Mesenchymal stem cell (in vitro differentiated cells and primary cell): ENCODE results near the gene SRRM2.

ENCODE experiments used
- DNase-seq: peaks from one replicate; pipeline ENCODE4 v3.0.0-alpha.2; 2013
- H2AFZ ChIP-seq: one replicate; pipeline ENCODE4 v1.6.1; 2013; ENCODE audit warnings: low read depth, mild to moderate bottlenecking, control low read depth, inconsistent platforms, low read length, moderate library complexity
- H2AK5ac ChIP-seq: 2 replicates; pipeline ENCODE4 v1.6.1; 2013; ENCODE audit warnings: low read length, moderate library complexity, mild to moderate bottlenecking, inconsistent platforms; ENCODE audit not compliant: severe bottlenecking
- H2BK120ac ChIP-seq: one replicate; pipeline ENCODE4 v1.6.1; 2013; ENCODE audit warnings: low read depth, mild to moderate bottlenecking, inconsistent platforms, low read length, moderate library complexity
- H2BK12ac ChIP-seq, 2 experiments: one replicate each; pipeline ENCODE4 v1.6.1; 2013; ENCODE audit warnings: inconsistent platforms in 2 of 2, low read length in 2 of 2, mild to moderate bottlenecking in 2 of 2, moderate library complexity in 2 of 2, control low read depth in 1 of 2
- H2BK15ac ChIP-seq: one replicate; pipeline ENCODE4 v1.6.1; 2013; ENCODE audit warnings: mild to moderate bottlenecking, low read depth, inconsistent platforms; ENCODE audit not compliant: poor library complexity, severe bottlenecking
- H2BK5ac ChIP-seq: 2 replicates; pipeline ENCODE4 v1.6.1; 2013; ENCODE audit warnings: low read depth, mild to moderate bottlenecking, low read length, control low read depth, inconsistent platforms; ENCODE audit not compliant: poor library complexity, severe bottlenecking
- H3K14ac ChIP-seq, 2 experiments: one replicate each; pipeline ENCODE4 v1.6.1; 2013; ENCODE audit warnings: inconsistent platforms in 2 of 2, low read length in 2 of 2, control low read depth in 1 of 2, mild to moderate bottlenecking in 1 of 2, moderate library complexity in 1 of 2
- H3K18ac ChIP-seq, 2 experiments: one replicate each; pipeline ENCODE4 v1.6.1; 2013; ENCODE audit warnings: inconsistent platforms in 2 of 2, low read length in 2 of 2, control low read depth in 1 of 2, low read depth in 1 of 2, mild to moderate bottlenecking in 1 of 2
- H3K23ac ChIP-seq, 2 experiments: one replicate each; pipeline ENCODE4 v1.6.1; 2013; ENCODE audit warnings: inconsistent platforms in 2 of 2, low read length in 2 of 2, mild to moderate bottlenecking in 2 of 2, moderate library complexity in 2 of 2, control low read depth in 1 of 2
- H3K27ac ChIP-seq: 2 replicates; pipeline ENCODE4 v1.5.1; 2013; ENCODE audit warnings: mild to moderate bottlenecking, moderate library complexity, low read length, control low read depth, inconsistent platforms; ENCODE audit not compliant: poor library complexity, severe bottlenecking
- H3K27me3 ChIP-seq, 2 experiments: 2 replicates each; pipeline versions ENCODE4 v1.6.1 to v1.7.0; 2013; ENCODE audit warnings: low read length in 2 of 2, mild to moderate bottlenecking in 2 of 2, moderate library complexity in 2 of 2, control low read depth in 1 of 2, inconsistent platforms in 1 of 2; ENCODE audit not compliant: control insufficient read depth in 1 of 2, insufficient read depth in 1 of 2
- H3K36me3 ChIP-seq, 2 experiments: 2 replicates each; pipeline versions ENCODE4 v1.6.1 to v1.7.0; 2013; ENCODE audit warnings: low read length in 2 of 2, control low read depth in 1 of 2, inconsistent platforms in 1 of 2, low read depth in 1 of 2, mild to moderate bottlenecking in 1 of 2; ENCODE audit not compliant: insufficient read depth in 2 of 2, control insufficient read depth in 1 of 2
- H3K4ac ChIP-seq, 2 experiments: one replicate each; pipeline ENCODE4 v1.6.1; 2013; ENCODE audit warnings: inconsistent platforms in 2 of 2, low read length in 2 of 2, mild to moderate bottlenecking in 2 of 2, moderate library complexity in 2 of 2, control low read depth in 1 of 2, low read depth in 1 of 2
- H3K4me1 ChIP-seq: 2 replicates; pipeline ENCODE4 v1.6.1; 2013; ENCODE audit warnings: low read depth, low read length, control low read depth; ENCODE audit not compliant: control insufficient read depth, insufficient read depth
- H3K4me2 ChIP-seq: 2 replicates; pipeline ENCODE4 v1.6.1; 2013; ENCODE audit warnings: low read length, mild to moderate bottlenecking, inconsistent platforms; ENCODE audit not compliant: poor library complexity, severe bottlenecking
- H3K4me3 ChIP-seq, 2 experiments: 2 replicates each; pipeline versions ENCODE4 v1.5.1 to v1.7.0; 2013; ENCODE audit warnings: low read length in 2 of 2, mild to moderate bottlenecking in 2 of 2, control low read depth in 1 of 2, low read depth in 1 of 2; ENCODE audit not compliant: insufficient read depth in 1 of 2
- H3K79me1 ChIP-seq: replicated peaks from 2 replicates; pipeline ENCODE4 v1.6.1; 2013; ENCODE audit warnings: mild to moderate bottlenecking, control low read depth, low read length, inconsistent platforms; ENCODE audit not compliant: poor library complexity, severe bottlenecking
- H3K9ac ChIP-seq: 2 replicates; pipeline ENCODE4 v1.7.0; 2013; ENCODE audit warnings: mild to moderate bottlenecking, low read length, moderate library complexity
- H3K9me3 ChIP-seq: 2 replicates; pipeline ENCODE4 v1.7.0; 2013; ENCODE audit warnings: mild to moderate bottlenecking, low read length; ENCODE audit not compliant: control insufficient read depth
- H4K8ac ChIP-seq: one replicate; pipeline ENCODE4 v1.6.1; 2013; ENCODE audit warnings: inconsistent platforms, mild to moderate bottlenecking, low read length, moderate library complexity
- H4K91ac ChIP-seq: one replicate; pipeline ENCODE4 v1.6.1; 2013; ENCODE audit warnings: mild to moderate bottlenecking, low read length, inconsistent platforms
- whole genome bisulfite sequencing: methylation state at CpG from one replicate; pipeline ENCODE4 v1.1.7; 2013; ENCODE audit warnings: mixed read lengths; 5-methylcytosine and 5-hydroxymethylcytosine counted together

The SRRM2 gene

GRCh38 chr16:2715519-2715918 is 36.9 kb upstream of the SRRM2 start:
- H2BK120ac ChIP-seq, result no peak overlapping the region
- H3K4ac ChIP-seq, result no peak overlapping the region
- H3K14ac ChIP-seq, result no peak overlapping the region
- peak overlapping the region; percentile 20 for H3K4me2 ChIP-seq
- no peak overlapping the region for H3K23ac ChIP-seq
- no peak overlapping the region for H2AK5ac ChIP-seq
- no peak overlapping the region for H3K27ac ChIP-seq
- no peak overlapping the region for H2BK5ac ChIP-seq
- H3K9ac ChIP-seq, result no peak overlapping the region
- no peaks in the 10 kb centered on the region for H3K79me1 ChIP-seq
- H3K4me3 ChIP-seq, result no peak overlapping the region
- no peak overlapping the region for H3K18ac ChIP-seq
- no peak overlapping the region for H2BK12ac ChIP-seq
- no peak overlapping the region for H2AFZ ChIP-seq
- peaks cover 0 to 4% of the 10 kb centered on the region in 2 experiments for H3K36me3 ChIP-seq
- peak; percentile 51 for DNase-seq
- H3K4me1 ChIP-seq, result peaks cover 18% of the 10 kb centered on the region
- 7% methylated on average over 29 of the region's 33 CpGs for WGBS
- peaks cover 0 to 3% of the 10 kb centered on the region in 2 experiments for H3K27me3 ChIP-seq
- H4K8ac ChIP-seq, result no peak overlapping the region
- H4K91ac ChIP-seq, result no peak overlapping the region
- no peak overlapping the region for H2BK15ac ChIP-seq
- H3K9me3 ChIP-seq, result no peaks in the 10 kb centered on the region

GRCh38 chr16:2715966-2716885 is 36.2 kb upstream of the SRRM2 start:
- Histone ChIP-seq H3K4me1 (peaks cover 20% of the 10 kb centered on the region), H2BK12ac (no peak overlapping the region), H3K14ac (no peak overlapping the region), H3K79me1 (no peaks in the 10 kb centered on the region), H2AK5ac (no peak overlapping the region), H3K18ac (no peak overlapping the region), H3K27ac (no peak overlapping the region), H2BK5ac (no peak overlapping the region), H3K9ac (no peak overlapping the region), H2BK120ac (no peak overlapping the region), H4K91ac (no peak overlapping the region), H3K23ac (no peak overlapping the region), H3K4me2 (no peak overlapping the region), H3K4me3 (no peak overlapping the region), H3K9me3 (no peaks in the 10 kb centered on the region), H3K36me3 (no peaks in the 10 kb centered on the region), H2BK15ac (no peak overlapping the region), H4K8ac (no peak overlapping the region), H3K4ac (no peak overlapping the region), H3K27me3 (peaks cover 0 to 3% of the 10 kb centered on the region in 2 experiments), H2AFZ (no peak overlapping the region)
- 81% methylated on average over 17 of the region's 17 CpGs for WGBS
- DNase-seq, result no peak

- Histone ChIP-seq H3K4me3 (no peak overlapping the region), H3K4me2 (no peak overlapping the region), H3K23ac (no peak overlapping the region), H4K91ac (no peak overlapping the region), H2BK120ac (no peak overlapping the region), H3K14ac (no peak overlapping the region), H3K36me3 (no peaks in the 10 kb centered on the region), H2AK5ac (no peak overlapping the region), H3K9me3 (no peaks in the 10 kb centered on the region), H3K4me1 (peaks cover 20% of the 10 kb centered on the region), H3K4ac (no peak overlapping the region), H4K8ac (no peak overlapping the region), H3K27me3 (peaks cover 0 to 3% of the 10 kb centered on the region in 2 experiments), H3K9ac (no peak overlapping the region), H3K18ac (no peak overlapping the region), H3K27ac (no peak overlapping the region), H2BK5ac (no peak overlapping the region), H2BK15ac (no peak overlapping the region), H3K79me1 (no peaks in the 10 kb centered on the region), H2AFZ (no peak overlapping the region), H2BK12ac (no peak overlapping the region)
- DNase-seq, result no peak
- 89% methylated on average over 5 of the region's 10 CpGs for WGBS
Observed at GRCh38 chr16:2716948-2717347, 35.5 kb upstream of the SRRM2 start.

- no peak overlapping the region for H2BK120ac ChIP-seq
- peaks cover 20% of the 10 kb centered on the region for H3K4me1 ChIP-seq
- no peak overlapping the region for H3K23ac ChIP-seq
Observed at GRCh38 chr16:2717383-2718263, 34.8 kb upstream of the SRRM2 start.

More at GRCh38 chr16:2717383-2718263, 34.8 kb upstream of the SRRM2 start:
- no peaks in the 10 kb centered on the region for H3K79me1 ChIP-seq
- WGBS, result 85% methylated on average over 21 of the region's 21 CpGs
- no peak for DNase-seq
- no peak overlapping the region for H2AFZ ChIP-seq
- H3K4me3 ChIP-seq, result no peak overlapping the region
- no peak overlapping the region for H2BK15ac ChIP-seq
- no peak overlapping the region for H2AK5ac ChIP-seq
- H3K9me3 ChIP-seq, result no peaks in the 10 kb centered on the region
- H3K36me3 ChIP-seq, result no peaks in the 10 kb centered on the region
- H2BK5ac ChIP-seq, result no peak overlapping the region
- no peak overlapping the region for H3K4ac ChIP-seq
- peaks cover 0 to 3% of the 10 kb centered on the region in 2 experiments for H3K27me3 ChIP-seq
- no peak overlapping the region for H4K91ac ChIP-seq
- H2BK12ac ChIP-seq, result no peak overlapping the region
- no peak overlapping the region for H3K18ac ChIP-seq
- no peak overlapping the region for H3K9ac ChIP-seq
- no peak overlapping the region for H4K8ac ChIP-seq
- H3K14ac ChIP-seq, result no peak overlapping the region
- no peak overlapping the region for H3K4me2 ChIP-seq
- H3K27ac ChIP-seq, result no peak overlapping the region
